Islet precursor cell (in vitro differentiated cells): ENCODE measurements around the gene FRMPD2.
"Not testable (repeated sequence)": the region's sequence is repeated elsewhere in the genome, so short reads cannot be mapped to it uniquely, and the experiment has no call there.

Experiments used
- DNase-seq: peaks from one replicate; pipeline ENCODE4 v3.0.0-alpha.2; 2018

Gene FRMPD2

DNA sequence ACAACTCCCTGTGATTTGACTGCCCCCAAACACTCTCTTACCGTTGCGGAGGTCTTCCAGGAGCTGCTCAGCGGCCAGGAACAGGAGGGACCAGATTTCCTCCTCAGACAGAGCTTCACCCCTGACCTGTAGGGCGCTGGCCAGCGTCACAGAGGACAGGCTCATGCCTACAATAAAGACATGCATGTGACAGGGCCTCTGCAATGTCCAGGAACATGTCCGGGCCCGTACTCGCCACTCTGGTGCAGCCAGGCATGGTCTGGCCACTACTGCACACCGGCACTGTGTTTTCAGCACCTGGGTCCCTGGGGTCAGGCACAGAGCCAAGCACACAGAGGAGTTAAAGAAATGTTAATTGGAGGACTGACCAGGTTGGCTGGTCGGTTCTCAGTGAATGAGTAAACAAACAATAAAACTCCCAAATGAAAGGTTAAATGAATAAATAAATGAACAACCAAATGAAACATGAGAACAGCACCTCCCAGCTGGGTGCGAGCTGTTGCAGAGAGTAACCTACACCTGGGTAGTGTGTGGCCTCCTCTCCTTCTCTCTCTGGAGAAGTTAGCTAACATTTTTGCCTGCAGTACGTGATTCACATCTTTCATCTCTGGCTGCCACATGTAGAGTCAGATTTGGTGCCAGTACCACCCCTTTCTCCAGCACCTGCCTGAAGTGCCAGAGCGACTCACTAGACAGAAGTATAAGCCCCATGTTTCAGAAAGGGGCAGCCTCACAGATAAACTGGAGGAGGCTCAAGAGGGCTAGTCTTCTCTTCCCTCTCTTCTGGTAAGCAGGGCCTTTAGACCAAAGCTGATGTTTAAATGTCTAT is 22.8 kb downstream of the FRMPD2 start:
- peak; percentile 88 for DNase-seq

GRCh38 chr10:48251152-48251524 is 23.4 kb downstream of the FRMPD2 start:
- peak; percentile 54 for DNase-seq

- peak; percentile 41 for DNase-seq
Measured at GRCh38 chr10:48249763-48250351, 24.6 kb downstream of the FRMPD2 start.

- peak; percentile 45 for DNase-seq
Measured at GRCh38 chr10:48249004-48249762, 25.3 kb downstream of the FRMPD2 start.

DNA sequence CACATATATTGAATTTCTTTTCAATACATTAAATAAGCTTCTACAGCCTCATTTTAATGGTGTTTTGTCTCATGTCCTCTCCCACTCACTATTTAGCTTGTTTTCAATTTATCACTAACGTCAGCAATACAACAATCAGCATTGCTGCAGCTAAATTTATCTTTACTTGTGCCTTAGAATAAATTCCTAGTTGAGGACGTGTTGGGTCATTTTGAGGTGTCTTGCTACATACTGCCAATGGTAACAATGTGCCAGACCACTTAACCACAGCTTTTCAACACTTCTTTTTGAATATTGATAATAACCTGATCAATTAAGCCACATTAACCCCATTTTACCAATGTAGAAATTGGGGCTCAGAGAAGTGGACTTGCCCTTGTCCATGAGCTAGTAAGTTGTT is 26.0 kb downstream of the FRMPD2 start:
- no peak for DNase-seq

DNA sequence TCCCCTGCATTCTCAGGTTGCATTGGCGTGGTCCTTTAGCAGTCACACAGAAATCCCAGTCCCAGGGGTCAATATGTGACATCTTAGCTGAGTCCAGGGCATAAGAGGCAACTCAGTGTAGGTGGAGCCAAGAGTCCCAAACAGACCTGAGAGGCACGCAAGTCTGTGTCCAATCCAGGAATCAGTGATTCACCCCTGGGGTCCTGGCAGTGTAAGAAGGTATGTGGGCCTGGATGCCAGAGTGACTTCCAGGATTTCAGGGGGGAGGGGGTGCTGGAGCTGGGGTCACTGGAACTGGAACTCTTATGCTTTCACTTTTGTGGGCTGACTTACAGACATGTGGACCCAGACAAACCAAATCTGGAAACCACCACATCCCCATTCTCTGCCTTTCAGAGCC is 26.8 kb downstream of the FRMPD2 start:
- peak; percentile 63 for DNase-seq

- no peak for DNase-seq
Measured at GRCh38 chr10:48246501-48246900, 28.0 kb downstream of the FRMPD2 start.

- DNase-seq, result no peak
Measured at GRCh38 chr10:48245977-48246376, 28.5 kb downstream of the FRMPD2 start.

- DNase-seq, result not testable (repeated sequence)
Measured at GRCh38 chr10:48243921-48244320, 30.6 kb downstream of the FRMPD2 start.

DNA sequence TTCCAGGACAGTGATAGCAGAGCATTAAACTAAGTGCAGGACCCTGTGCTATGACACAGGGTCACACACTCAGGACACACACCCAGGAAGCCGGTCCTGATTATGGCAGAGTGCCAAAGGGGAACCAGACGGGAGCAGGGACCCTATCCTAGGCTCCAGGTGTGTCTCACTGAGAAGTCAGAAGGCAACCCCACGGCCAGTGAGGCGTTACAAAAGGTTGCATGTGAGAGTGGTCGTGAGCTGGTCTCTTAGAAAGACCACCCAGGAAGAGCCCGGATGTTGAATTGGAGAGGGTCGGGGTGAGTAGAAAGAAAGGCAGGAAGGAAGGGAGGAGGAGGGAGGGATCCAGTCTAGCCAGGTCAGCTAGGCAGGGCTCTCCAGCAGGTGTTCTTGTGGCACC is 31.0 kb downstream of the FRMPD2 start:
- no peak for DNase-seq

GRCh38 chr10:48242171-48242904 is 32.2 kb downstream of the FRMPD2 start:
- peak; percentile 52 for DNase-seq

DNA sequence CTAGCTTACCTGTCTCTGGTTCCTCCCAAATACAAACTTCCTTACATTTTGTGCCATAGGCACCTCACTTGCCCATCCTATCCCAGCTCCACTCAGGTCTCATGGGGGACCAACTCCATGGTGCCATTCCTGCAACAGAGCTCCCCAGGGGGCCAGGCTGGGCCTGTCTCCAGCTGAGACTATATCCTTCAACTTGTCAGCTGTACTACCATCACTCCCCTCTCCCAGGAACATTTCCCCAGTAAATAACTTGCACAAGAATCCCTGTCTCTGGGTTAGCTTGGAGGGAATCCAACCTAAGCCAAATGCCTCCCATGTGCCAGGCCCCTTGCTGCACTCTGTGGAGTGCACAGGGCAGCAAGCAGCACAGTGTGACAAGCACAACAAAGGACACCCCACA is 33.2 kb downstream of the FRMPD2 start:
- DNase-seq, result no peak

DNA sequence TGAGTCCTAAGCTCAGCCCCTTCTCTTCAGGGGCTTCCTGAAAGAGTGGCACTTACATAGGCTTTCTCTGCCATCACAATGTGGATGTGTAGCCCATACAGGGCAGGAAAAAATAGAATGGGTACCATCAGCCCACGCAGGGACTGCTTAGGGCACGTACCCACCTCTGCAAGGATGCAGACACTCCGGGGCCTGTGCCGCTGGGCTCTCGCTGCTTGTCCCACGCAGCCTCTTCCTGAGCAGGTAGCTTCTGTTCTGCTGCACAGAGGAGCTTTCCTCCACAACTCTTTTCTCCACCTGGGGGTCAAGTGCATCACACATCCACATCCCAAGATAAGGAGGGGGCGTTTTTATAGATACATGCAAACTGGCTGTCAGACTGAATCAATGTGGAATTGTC is 34.3 kb downstream of the FRMPD2 start:
- no peak for DNase-seq

GRCh38 chr10:48239618-48240017 is 34.9 kb downstream of the FRMPD2 start:
- no peak for DNase-seq

DNA sequence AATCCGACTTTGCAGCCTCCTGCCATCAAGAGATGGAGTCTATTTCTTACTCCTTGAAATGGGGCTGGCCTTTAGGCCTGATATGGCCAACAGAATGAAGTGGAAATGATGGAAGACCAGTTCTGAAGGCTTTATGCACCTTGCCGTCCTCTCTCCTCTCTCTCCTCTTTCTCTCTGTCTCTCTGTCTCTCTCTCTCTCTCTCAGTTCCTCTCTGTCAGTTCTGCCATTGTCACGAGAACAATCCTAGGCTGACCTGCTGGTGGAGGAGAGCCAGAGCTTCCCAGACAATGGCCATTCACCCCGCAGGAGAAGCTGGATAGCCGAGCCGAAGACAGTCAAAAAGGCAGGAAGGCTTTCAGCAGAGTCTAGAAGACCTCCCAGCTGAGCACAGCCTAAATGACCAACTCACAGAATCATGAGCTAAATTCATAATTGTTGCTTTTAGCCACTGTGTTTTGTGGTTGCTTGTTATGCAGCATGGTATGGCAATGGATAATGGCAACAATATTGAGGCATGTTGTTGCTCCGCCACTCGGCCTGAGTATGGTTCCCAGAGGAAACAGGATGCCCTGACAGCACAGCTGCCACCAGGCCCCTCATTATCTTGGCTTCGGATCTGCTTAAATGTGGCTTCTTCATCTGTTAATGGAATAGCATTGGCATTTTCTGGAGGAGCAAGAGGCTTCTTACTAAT is 35.5 kb downstream of the FRMPD2 start:
- peak; percentile 51 for DNase-seq

GRCh38 chr10:48237259-48238250 is 36.9 kb downstream of the FRMPD2 start:
- peak; percentile 33 for DNase-seq

GRCh38 chr10:48236199-48236621 is 38.3 kb downstream of the FRMPD2 start:
- DNase-seq, result peak; percentile 47

- peak; percentile 28 for DNase-seq
Measured at GRCh38 chr10:48235501-48235900, 39.0 kb downstream of the FRMPD2 start.

- peak; percentile 29 for DNase-seq
Measured at GRCh38 chr10:48234787-48235186, 39.7 kb downstream of the FRMPD2 start.

DNA sequence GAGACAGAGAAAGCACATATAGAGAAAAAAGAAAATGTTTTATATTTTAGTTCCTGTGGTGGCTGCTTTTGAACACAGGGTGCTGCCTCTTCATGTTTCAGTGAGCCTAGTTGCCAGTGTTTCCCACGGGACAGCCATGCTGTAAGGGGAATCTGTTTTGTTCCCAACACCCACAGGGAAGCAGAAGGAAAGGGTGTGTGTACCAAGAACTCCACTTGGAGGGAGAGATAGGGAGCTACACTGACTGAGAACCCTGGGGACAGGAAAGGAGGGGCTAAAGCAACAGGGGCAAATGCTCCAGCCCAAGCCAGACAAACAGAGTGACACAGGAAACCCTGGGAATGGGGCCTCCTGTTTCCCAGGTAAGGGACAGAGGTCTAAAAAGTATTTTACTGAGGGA is 40.2 kb downstream of the FRMPD2 start:
- peak; percentile 22 for DNase-seq

GRCh38 chr10:48233559-48234005 is 40.9 kb downstream of the FRMPD2 start:
- DNase-seq, result peak; percentile 50
